ENCODE measurements around the gene VPS13A. TPM values are rescaled to one million over a fixed set of nuclear protein-coding genes. Genes with fewer than 3 reads are reported as not detected.
A peak's percentile ranks its signal among the peaks of the same experiment; 100 is the strongest.

VPS13A gene
- total RNA-seq, 2 experiments from 2014 or later = 27.3 to 30.4 TPM

- Mint-ChIP-seq H3K27ac (no peak overlapping the region), H3K4me3 (no peak overlapping the region), H3K36me3 (no peaks in the 10 kb centered on the region), H3K27me3 (peaks cover 11% of the 10 kb centered on the region), H3K4me1 (ENCODE audit: low read depth) (no peaks in the 10 kb centered on the region), H3K9me3 (no peaks in the 10 kb centered on the region)
- ChIA-PET POLR2A (no interaction called here), CTCF (interaction anchor here (0.6 to 1.5 kb wide), 2 partner anchors 11 to 59 kb away, joined by 4 to 5 read pairs; no protein-coding TSS in a partner anchor)
- no peak for DNase-seq
- intact Hi-C loops (cut with micrococcal nuclease) = no loop called here
These were observed 15.0 kb upstream of the VPS13A start for GRCh38 chr9:77162366-77162765.

- CTCF ChIA-PET = interaction anchor here (0.7 to 1.5 kb wide), 2 partner anchors 13 to 27 kb away, joined by 3 to 5 read pairs; no protein-coding TSS in a partner anchor
- POLR2A ChIA-PET = no interaction called here
- Mint-ChIP-seq H3K27me3 (peaks cover 8% of the 10 kb centered on the region), H3K27ac (no peak overlapping the region), H3K36me3 (no peaks in the 10 kb centered on the region), H3K4me1 (ENCODE audit: low read depth) (no peaks in the 10 kb centered on the region), H3K9me3 (no peaks in the 10 kb centered on the region), H3K4me3 (no peak overlapping the region)
- intact Hi-C loops (cut with micrococcal nuclease) = no loop called here
- DNase-seq = no peak
These were observed 13.4 kb upstream of the VPS13A start for GRCh38 chr9:77163884-77164283.

GRCh38 chr9:77166193-77166592, 11.1 kb upstream of the VPS13A start:
- no peak overlapping the region for H3K27ac Mint-ChIP-seq
- intact Hi-C loops (cut with micrococcal nuclease) = no loop called here
- H3K9me3 Mint-ChIP-seq = no peaks in the 10 kb centered on the region
- POLR2A ChIA-PET = interaction anchor here (1.0 kb wide), 1 partner anchor 12 kb away, joined by 3 read pairs; no protein-coding TSS in a partner anchor
- no peak overlapping the region for H3K4me3 Mint-ChIP-seq
- DNase-seq = no peak
- CTCF ChIA-PET = interaction anchor here (1.1 to 2.3 kb wide), 10 partner anchors 8 to 291 kb away, joined by 3 to 32 read pairs (median 7); partner anchors contain the start of gene VPS13A
- H3K27me3 Mint-ChIP-seq = peaks cover under 1% of the 10 kb centered on the region
- H3K36me3 Mint-ChIP-seq = no peaks in the 10 kb centered on the region
- no peaks in the 10 kb centered on the region for H3K4me1 Mint-ChIP-seq (ENCODE audit: low read depth)

DNA sequence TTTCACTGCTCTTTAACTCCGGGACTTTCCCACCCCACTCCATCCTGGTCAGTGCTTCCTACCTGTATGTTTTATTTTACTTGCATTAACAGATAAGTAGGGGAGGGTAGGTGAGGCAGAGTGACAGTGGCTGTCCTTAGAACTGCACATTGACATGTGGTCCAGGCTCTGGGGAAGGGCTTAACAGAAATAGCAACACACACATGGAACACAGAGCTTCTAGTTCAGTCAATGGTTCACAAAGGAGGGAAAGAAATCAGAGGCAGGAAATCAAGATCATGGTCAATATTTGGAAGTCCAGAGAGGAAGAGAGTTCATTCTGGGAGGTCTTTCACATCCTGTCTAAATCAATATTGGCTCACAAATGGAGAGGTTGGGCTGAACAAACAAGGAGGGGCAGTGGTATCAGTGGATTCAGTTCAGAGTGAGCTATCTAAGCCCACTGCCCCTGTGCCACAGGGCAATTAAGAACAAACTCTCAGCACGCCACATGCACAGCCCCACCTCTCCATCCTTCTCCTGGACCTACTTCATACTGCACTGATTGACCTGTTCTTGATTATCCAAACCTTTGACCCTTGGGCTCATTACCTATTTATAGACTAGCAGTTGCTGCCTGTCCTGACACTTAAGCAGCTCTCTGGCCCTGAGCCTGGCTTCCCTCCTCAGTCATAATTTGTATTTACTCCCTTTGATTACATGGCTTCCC, 6.2 kb upstream of the VPS13A start:
- Mint-ChIP-seq H3K36me3 (no peaks in the 10 kb centered on the region), H3K4me1 (ENCODE audit: low read depth) (peaks cover 3% of the 10 kb centered on the region), H3K4me3 (no peak overlapping the region), H3K9me3 (no peaks in the 10 kb centered on the region), H3K27me3 (no peaks in the 10 kb centered on the region), H3K27ac (no peak overlapping the region)
- ChIA-PET POLR2A (no interaction called here), CTCF (no interaction called here)
- intact Hi-C loops (cut with micrococcal nuclease) = loop anchor here (10.0 kb wide), 4 partner anchors 554 to 1064 kb away; partner anchors contain the start of genes CEP78, GCNT1 and RFK
- no peak for DNase-seq

- H3K36me3 Mint-ChIP-seq = no peaks in the 10 kb centered on the region
- H3K4me3 Mint-ChIP-seq = no peak overlapping the region
- H3K27me3 Mint-ChIP-seq = no peaks in the 10 kb centered on the region
- peaks cover 19% of the 10 kb centered on the region for H3K4me1 Mint-ChIP-seq (ENCODE audit: low read depth)
- POLR2A ChIA-PET = no interaction called here
- CTCF ChIA-PET = interaction anchor here (3.1 kb wide), 1 partner anchor 8 kb away, joined by 32 read pairs; no protein-coding TSS in a partner anchor
- intact Hi-C loops (cut with micrococcal nuclease) = loop anchor here (10.0 kb wide), 4 partner anchors 550 to 1060 kb away; partner anchors contain the start of genes CEP78, GCNT1 and RFK
- DNase-seq = no peak
- no peak overlapping the region for H3K27ac Mint-ChIP-seq
- H3K9me3 Mint-ChIP-seq = no peaks in the 10 kb centered on the region
These were observed 2.2 kb upstream of the VPS13A start for GRCh38 chr9:77175151-77175550.

DNA sequence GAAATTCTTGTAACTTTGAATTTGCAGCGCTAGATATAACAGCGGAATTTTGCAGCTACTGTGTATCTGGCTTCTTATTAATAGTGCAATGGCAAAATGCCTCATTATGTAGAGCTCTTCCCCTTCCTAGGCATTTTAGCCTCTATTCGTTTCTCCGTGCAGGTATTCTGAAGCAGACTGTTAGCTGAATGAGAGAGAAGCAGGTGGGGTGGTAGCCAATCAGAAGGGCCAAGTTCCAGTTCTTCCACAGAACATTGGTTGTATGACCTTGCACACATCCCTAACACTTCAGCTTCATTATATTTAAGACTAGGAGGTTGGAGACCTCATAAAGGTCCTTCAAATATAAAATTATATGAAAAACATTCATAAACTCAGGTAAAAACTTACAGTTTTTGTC, 1.2 kb upstream of the VPS13A start:
- CTCF ChIA-PET = interaction anchor here (1.2 to 3.1 kb wide), 2 partner anchors 9 to 20 kb away, joined by 3 to 32 read pairs; no protein-coding TSS in a partner anchor
- Mint-ChIP-seq H3K27ac (no peak overlapping the region), H3K4me1 (ENCODE audit: low read depth) (peaks cover 24% of the 10 kb centered on the region), H3K36me3 (no peaks in the 10 kb centered on the region), H3K4me3 (no peak overlapping the region), H3K9me3 (no peaks in the 10 kb centered on the region), H3K27me3 (no peaks in the 10 kb centered on the region)
- POLR2A ChIA-PET = no interaction called here
- no peak for DNase-seq
- intact Hi-C loops (cut with micrococcal nuclease) = loop anchor here (2.0 to 10.0 kb wide), 6 partner anchors 283 to 1121 kb away; partner anchors contain the start of genes CEP78, GCNT1, PSAT1 and RFK

DNA sequence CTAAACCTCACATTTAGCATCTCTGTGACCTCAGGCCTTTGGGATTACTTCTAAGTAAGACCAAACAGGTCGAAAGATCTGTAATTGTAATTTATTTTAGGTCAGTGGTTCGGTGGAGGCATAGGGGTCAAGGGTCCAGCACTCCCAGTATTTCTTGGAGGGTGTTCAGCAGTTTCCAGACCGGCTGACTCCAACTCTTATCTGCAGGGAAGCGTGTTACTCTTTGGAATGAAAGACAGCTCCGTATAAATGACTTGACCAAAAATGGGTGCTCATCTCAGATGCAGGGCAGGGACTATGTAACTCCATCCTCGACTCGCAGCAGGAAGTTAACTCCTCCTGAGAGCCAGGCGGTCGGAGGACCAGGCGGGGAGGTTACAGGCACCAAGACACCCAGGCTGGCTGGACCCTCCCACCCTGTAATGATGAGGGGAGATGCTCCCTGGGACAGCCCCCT, 620 bp upstream of the VPS13A start:
- H3K4me1 Mint-ChIP-seq (ENCODE audit: low read depth) = peaks cover 24% of the 10 kb centered on the region
- intact Hi-C loops (cut with micrococcal nuclease) = loop anchor here (1.0 to 10.0 kb wide), 8 partner anchors 9 to 1120 kb away; partner anchors contain the start of genes CEP78, GCNT1, PSAT1 and RFK
- peak overlapping the region; percentile 74 for H3K27ac Mint-ChIP-seq
- POLR2A ChIA-PET = no interaction called here
- no peaks in the 10 kb centered on the region for H3K36me3 Mint-ChIP-seq
- no peak for DNase-seq
- CTCF ChIA-PET = interaction anchor here (0.6 to 3.1 kb wide), 5 partner anchors 8 to 1109 kb away, joined by 3 to 32 read pairs (median 3); no protein-coding TSS in a partner anchor
- no peaks in the 10 kb centered on the region for H3K27me3 Mint-ChIP-seq
- H3K4me3 Mint-ChIP-seq = peak overlapping the region; percentile 86
- H3K9me3 Mint-ChIP-seq = no peaks in the 10 kb centered on the region

DNA sequence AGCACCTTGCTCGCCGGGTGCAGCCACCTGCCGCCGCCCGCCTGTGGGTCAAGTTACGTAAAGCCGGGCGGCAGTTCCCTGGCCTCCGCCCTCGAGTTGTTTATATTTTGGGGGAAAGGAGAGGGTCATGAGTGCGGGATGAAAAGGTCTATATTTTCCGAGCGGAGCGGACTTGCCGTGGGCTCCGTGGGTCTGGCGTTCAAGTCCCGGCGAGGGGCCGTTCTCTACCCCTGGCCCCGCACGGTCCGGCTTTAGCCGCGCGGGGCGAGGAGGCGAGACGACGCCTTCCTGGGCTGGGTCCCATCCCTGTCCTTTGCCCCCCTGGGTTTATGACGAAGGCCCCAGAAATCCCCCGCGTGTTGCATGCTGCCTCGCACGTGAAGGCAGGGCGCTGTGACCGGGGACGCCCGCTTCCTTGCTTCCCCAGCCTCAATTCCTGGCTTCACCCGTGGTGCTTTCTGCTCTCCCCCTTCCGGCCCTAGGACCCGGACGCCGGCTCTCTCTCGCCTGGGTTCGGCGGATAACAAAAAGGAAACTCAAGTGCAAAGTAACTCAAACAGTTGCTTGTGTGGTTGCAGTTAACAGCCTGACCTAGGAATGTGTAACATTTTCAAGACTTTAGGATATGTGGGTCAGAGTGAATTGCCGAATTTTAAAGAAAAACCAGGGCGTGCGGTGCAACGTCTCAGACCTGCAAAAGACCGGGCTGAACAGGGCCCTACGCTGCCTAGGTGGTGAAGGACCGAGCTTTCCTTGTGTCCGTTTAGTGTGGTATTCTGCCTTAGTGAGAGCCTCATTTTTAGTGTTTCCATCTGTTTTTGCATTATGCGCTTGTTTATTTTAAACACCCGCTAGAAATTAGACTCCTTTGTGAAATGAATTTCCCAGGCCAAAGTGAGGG, 810 bp downstream of the VPS13A start:
- peak overlapping the region; percentile 87 for H3K27ac Mint-ChIP-seq
- H3K4me1 Mint-ChIP-seq (ENCODE audit: low read depth) = peaks cover 22% of the 10 kb centered on the region
- H3K9me3 Mint-ChIP-seq = no peaks in the 10 kb centered on the region
- no peaks in the 10 kb centered on the region for H3K36me3 Mint-ChIP-seq
- ChIA-PET CTCF (interaction anchor here (0.9 to 3.1 kb wide), 4 partner anchors 10 to 299 kb away, joined by 3 to 32 read pairs (median 6); no protein-coding TSS in a partner anchor), POLR2A (interaction anchor here (0.6 to 1.1 kb wide), 2 partner anchors 12 to 161 kb away, joined by 3 read pairs; no protein-coding TSS in a partner anchor)
- peak; percentile 67 for DNase-seq
- H3K27me3 Mint-ChIP-seq = no peaks in the 10 kb centered on the region
- intact Hi-C loops (cut with micrococcal nuclease) = loop anchor here (1.0 to 10.0 kb wide), 8 partner anchors 11 to 1119 kb away; partner anchors contain the start of genes CEP78, GCNT1, PSAT1 and RFK
- H3K4me3 Mint-ChIP-seq = peak overlapping the region; percentile 86

DNA sequence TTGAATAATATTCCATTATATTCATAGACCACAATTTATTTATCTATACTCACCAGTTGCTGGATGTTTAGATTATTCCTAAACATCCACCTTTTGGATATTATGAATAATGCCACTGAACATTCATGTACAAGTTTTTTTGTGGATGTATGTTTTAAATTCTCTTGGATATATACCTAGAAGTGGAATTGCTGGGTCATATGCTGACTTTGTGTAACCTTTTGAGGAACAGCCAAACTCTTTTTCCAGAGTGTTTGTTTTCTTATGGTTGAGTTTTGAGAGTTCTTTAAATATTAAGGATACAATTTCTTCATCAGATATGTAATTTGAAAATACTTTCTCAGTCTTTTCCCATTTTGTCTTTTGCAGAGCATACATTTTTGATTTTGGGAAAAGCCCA, 2.7 kb downstream of the VPS13A start:
- POLR2A ChIA-PET = no interaction called here
- Mint-ChIP-seq H3K27me3 (no peaks in the 10 kb centered on the region), H3K27ac (no peak overlapping the region), H3K9me3 (no peaks in the 10 kb centered on the region), H3K4me1 (ENCODE audit: low read depth) (peaks cover 25% of the 10 kb centered on the region), H3K4me3 (no peak overlapping the region), H3K36me3 (peaks cover 1% of the 10 kb centered on the region)
- intact Hi-C loops (cut with micrococcal nuclease) = no loop called here
- CTCF ChIA-PET = no interaction called here
- DNase-seq = no peak

DNA sequence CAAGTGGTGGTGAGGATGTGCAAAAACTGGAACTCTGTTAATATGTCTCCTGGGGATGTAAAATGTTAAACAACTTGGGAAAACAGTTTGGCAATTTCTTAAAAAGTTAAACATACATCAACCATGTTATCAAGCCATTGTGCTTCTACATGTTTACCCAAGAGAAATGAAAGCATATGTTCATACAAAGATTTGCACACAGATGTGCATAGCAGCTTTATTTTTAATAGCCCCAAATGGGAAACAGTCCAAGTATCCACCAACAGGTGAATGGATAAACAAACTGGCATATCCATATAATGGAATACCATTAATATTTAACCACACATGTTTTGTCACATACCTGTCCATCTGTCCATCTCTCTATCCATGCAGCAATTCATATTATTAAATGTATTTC, 6.2 kb downstream of the VPS13A start:
- ChIA-PET POLR2A (interaction anchor here (1.2 kb wide), 1 partner anchor 11 kb away, joined by 3 read pairs; no protein-coding TSS in a partner anchor), CTCF (no interaction called here)
- Mint-ChIP-seq H3K4me1 (ENCODE audit: low read depth) (peaks cover 28% of the 10 kb centered on the region), H3K27ac (no peak overlapping the region), H3K36me3 (peaks cover 1% of the 10 kb centered on the region), H3K4me3 (no peak overlapping the region), H3K9me3 (no peaks in the 10 kb centered on the region), H3K27me3 (no peaks in the 10 kb centered on the region)
- DNase-seq = no peak
- intact Hi-C loops (cut with micrococcal nuclease) = no loop called here

- DNase-seq = no peak
- H3K9me3 Mint-ChIP-seq = no peaks in the 10 kb centered on the region
- H3K4me3 Mint-ChIP-seq = no peak overlapping the region
- H3K27ac Mint-ChIP-seq = no peak overlapping the region
- H3K4me1 Mint-ChIP-seq (ENCODE audit: low read depth) = peaks cover 42% of the 10 kb centered on the region
- intact Hi-C loops (cut with micrococcal nuclease) = no loop called here
- ChIA-PET CTCF (interaction anchor here (0.5 kb wide), 1 partner anchor 39 kb away, joined by 4 read pairs; no protein-coding TSS in a partner anchor), POLR2A (no interaction called here)
- no peaks in the 10 kb centered on the region for H3K27me3 Mint-ChIP-seq
- peaks cover 3% of the 10 kb centered on the region for H3K36me3 Mint-ChIP-seq
These were observed 10.9 kb downstream of the VPS13A start for GRCh38 chr9:77188242-77188641.
